Measurements from ENCODE around the gene TXLNG. TPM values are rescaled to one million over a fixed set of nuclear protein-coding genes. Genes with fewer than 3 reads are reported as not detected.

The TXLNG gene
- total and polyA plus RNA-seq, 3 donors from 2014 or later = 9.2 to 14.0 (median 13.7) TPM

- DNase-seq = peak; percentile 20
- H3K27ac ChIP-seq = peak overlapping the region in 1 of 2 donors; percentile 50
- no peaks in the 10 kb centered on the region for H3K36me3 ChIP-seq (ENCODE audit: low read depth, missing control alignments)
- H3K4me3 ChIP-seq = no peak overlapping the region
- H3K27me3 ChIP-seq = no peaks in the 10 kb centered on the region
- no peaks in the 10 kb centered on the region for H3K9me3 ChIP-seq
- intact Hi-C loops (cut with DNase I; ENCODE audit: low total_unique reads) = no loop called here
- no peaks in the 10 kb centered on the region for H3K4me1 ChIP-seq
- 18 to 40% methylated on average over 4 of the region's 4 CpGs for WGBS, 2 donors
- TF ChIP-seq POLR2A (IDR thresholded peaks at IDR 0.05) (no peak), CTCF (IDR thresholded peaks at IDR 0.05) (no peak)
Measured at GRCh38 chrX:16807976-16808542, 21.8 kb downstream of the TXLNG start.

GRCh38 chrX:16814597-16814996 lies 28.3 kb downstream of the TXLNG start:
- intact Hi-C loops (cut with DNase I; ENCODE audit: low total_unique reads) = no loop called here
- no peak for TF ChIP-seq CTCF (IDR thresholded peaks at IDR 0.05)
- TF ChIP-seq POLR2A (IDR thresholded peaks at IDR 0.05) = no peak

GRCh38 chrX:16819634-16820033 lies 33.4 kb downstream of the TXLNG start:
- H3K4me3 ChIP-seq = no peak overlapping the region
- WGBS, 2 donors = 60 to 67% methylated on average over 5 of the region's 5 CpGs
- no peak for TF ChIP-seq CTCF (IDR thresholded peaks at IDR 0.05)
- no peak for TF ChIP-seq POLR2A (IDR thresholded peaks at IDR 0.05)
- no peaks in the 10 kb centered on the region for H3K36me3 ChIP-seq (ENCODE audit: low read depth, missing control alignments)
- no peak for DNase-seq
- no peaks in the 10 kb centered on the region for H3K9me3 ChIP-seq
- H3K27ac ChIP-seq = no peak overlapping the region
- no peaks in the 10 kb centered on the region for H3K4me1 ChIP-seq
- H3K27me3 ChIP-seq = no peaks in the 10 kb centered on the region
- intact Hi-C loops (cut with DNase I; ENCODE audit: low total_unique reads) = no loop called here

More at GRCh38 chrX:16814597-16814996, 28.3 kb downstream of the TXLNG start:
- no peak overlapping the region for H3K4me3 ChIP-seq
- H3K9me3 ChIP-seq = no peaks in the 10 kb centered on the region
- no peaks in the 10 kb centered on the region for H3K27me3 ChIP-seq
- DNase-seq = no peak
- 95 to 100% methylated on average over 1 of the region's 1 CpG for WGBS, 2 donors
- no peak overlapping the region for H3K27ac ChIP-seq
- H3K4me1 ChIP-seq = no peaks in the 10 kb centered on the region
- H3K36me3 ChIP-seq (ENCODE audit: low read depth, missing control alignments) = no peaks in the 10 kb centered on the region

- Histone ChIP-seq H3K4me3 (no peak overlapping the region), H3K9me3 (no peaks in the 10 kb centered on the region), H3K4me1 (peaks cover 5% of the 10 kb centered on the region), H3K36me3 (ENCODE audit: low read depth, missing control alignments) (no peaks in the 10 kb centered on the region), H3K27ac (no peak overlapping the region), H3K27me3 (no peaks in the 10 kb centered on the region)
- WGBS, 2 donors = 86 to 100% methylated on average over 2 of the region's 2 CpGs
- DNase-seq = no peak
- no peak for TF ChIP-seq POLR2A (IDR thresholded peaks at IDR 0.05)
- no peak for TF ChIP-seq CTCF (IDR thresholded peaks at IDR 0.05)
- intact Hi-C loops (cut with DNase I; ENCODE audit: low total_unique reads) = no loop called here
Measured at GRCh38 chrX:16822723-16823122, 36.5 kb downstream of the TXLNG start.

All from testis (tissue), 3 donors.